ENCODE data around the gene ARAP2. TPM values are rescaled to one million over a fixed set of nuclear protein-coding genes. Genes with fewer than 3 reads are reported as not detected.

The ARAP2 gene
- polyA plus RNA-seq, 3 donors from 2014 or later, result 34.7 to 62.7 (median 38.9) TPM

DNA sequence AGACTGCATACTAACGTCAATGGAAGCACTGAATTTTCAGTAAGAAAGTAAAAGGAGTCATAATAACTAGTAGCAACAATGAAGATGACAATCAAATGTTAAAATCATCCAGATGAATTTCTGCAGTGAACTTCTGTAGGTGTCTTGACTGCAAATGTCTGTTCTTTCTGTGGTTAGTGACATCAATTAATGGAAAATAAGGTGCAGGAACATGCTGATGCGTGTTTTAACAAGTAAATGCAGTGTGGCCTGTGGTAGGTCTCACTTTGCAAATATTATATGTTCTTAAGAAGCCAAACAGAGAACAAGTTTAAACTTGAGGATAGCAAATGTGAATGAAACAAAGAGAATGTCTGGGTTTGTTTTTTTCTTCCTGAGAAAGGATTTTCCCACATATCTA lies 34.5 kb upstream of the ARAP2 start:
- H3K9me3 Mint-ChIP-seq, result no peaks in the 10 kb centered on the region
- DNase-seq, result peak; percentile 60 to 73 (median 71)
- H3K27ac Mint-ChIP-seq, result peak overlapping the region; percentile 72 to 98 (median 96)
- H3K27me3 Mint-ChIP-seq (ENCODE audit: low read depth in 3 of 3), result peaks cover 0 to 11% (median 0%) of the 10 kb centered on the region in 3 donors
- peaks cover 65 to 69% of the 10 kb centered on the region in 2 donors for H3K4me1 Mint-ChIP-seq
- H3K4me3 Mint-ChIP-seq, result peak overlapping the region; percentile 38 to 95 (median 69)
- peaks cover 0 to 3% (median 0%) of the 10 kb centered on the region in 3 donors for H3K36me3 Mint-ChIP-seq

DNA sequence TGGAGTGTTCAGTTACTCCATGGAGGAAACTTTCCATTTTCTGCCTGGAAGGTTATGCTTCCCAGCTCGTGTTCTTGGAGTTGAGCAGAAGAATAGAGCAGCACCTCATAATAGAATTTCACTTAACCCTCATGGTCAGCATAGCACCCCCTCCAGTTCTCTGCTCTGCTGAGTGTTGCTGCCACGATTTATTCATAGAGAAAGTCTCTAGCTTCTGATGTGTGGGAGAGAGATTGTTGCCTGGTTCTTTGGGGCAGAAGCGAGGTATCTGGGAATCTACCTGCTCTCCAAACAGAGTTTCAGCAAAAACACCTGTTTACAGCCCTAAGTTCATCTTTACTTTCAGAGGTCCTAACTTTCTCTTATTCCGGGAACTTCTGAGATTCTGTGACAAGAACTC lies 33.2 kb upstream of the ARAP2 start:
- no peaks in the 10 kb centered on the region for H3K36me3 Mint-ChIP-seq
- peaks cover 53 to 56% of the 10 kb centered on the region in 2 donors for H3K4me1 Mint-ChIP-seq
- H3K27me3 Mint-ChIP-seq (ENCODE audit: low read depth in 3 of 3), result peaks cover 0 to 11% (median 0%) of the 10 kb centered on the region in 3 donors
- no peak for DNase-seq
- peak overlapping the region in 1 of 5 donors; percentile 14 for H3K4me3 Mint-ChIP-seq
- H3K9me3 Mint-ChIP-seq, result no peaks in the 10 kb centered on the region
- peak overlapping the region in 5 of 6 donors; percentile 12 to 97 (median 51) for H3K27ac Mint-ChIP-seq

DNA sequence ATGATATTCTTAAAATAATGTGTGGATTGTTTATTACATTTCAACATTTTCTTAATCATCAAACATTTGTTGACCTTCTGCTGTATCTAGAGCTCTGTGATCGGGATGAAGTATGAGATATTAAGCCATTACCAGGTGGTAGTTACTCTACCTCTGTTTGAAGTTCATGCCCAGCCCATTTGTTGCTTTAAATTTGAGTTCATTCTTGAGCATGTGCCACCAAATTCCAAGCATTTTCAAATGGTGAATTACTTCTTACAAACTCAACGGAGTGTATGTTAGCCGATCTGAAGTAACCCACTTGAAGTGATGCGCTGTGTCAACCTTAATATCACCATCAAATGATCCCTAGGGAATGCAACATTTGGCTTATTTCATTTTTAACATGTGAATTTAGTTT lies 29.8 kb upstream of the ARAP2 start:
- no peak overlapping the region for H3K27ac Mint-ChIP-seq
- DNase-seq, result no peak
- H3K36me3 Mint-ChIP-seq, result no peaks in the 10 kb centered on the region
- peaks cover 0 to 7% (median 0%) of the 10 kb centered on the region in 3 donors for H3K27me3 Mint-ChIP-seq (ENCODE audit: low read depth in 3 of 3)
- H3K9me3 Mint-ChIP-seq, result no peaks in the 10 kb centered on the region
- peaks cover 28 to 32% of the 10 kb centered on the region in 2 donors for H3K4me1 Mint-ChIP-seq
- H3K4me3 Mint-ChIP-seq, result no peak overlapping the region

DNA sequence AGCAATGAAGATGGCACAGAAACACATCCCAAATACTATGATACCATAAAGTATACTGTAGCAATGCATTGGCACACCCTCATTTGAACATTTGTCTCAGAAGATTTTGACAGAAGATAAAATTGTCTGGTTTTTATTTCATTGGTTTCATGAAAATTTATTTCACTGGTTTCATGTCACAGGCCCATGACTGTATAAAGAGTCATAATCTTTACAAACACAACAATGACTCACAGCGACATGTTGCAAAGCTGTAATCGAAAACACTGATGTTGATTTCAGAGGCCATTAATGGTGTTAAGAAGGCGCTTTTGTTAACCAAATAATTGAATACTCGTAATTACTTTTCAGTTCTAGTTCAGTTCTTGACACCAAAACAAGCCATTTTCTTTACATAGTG lies 29.0 kb upstream of the ARAP2 start:
- H3K36me3 Mint-ChIP-seq, result no peaks in the 10 kb centered on the region
- peaks cover 28 to 32% of the 10 kb centered on the region in 2 donors for H3K4me1 Mint-ChIP-seq
- H3K9me3 Mint-ChIP-seq, result no peaks in the 10 kb centered on the region
- no peak overlapping the region for H3K27ac Mint-ChIP-seq
- no peak for DNase-seq
- H3K4me3 Mint-ChIP-seq, result no peak overlapping the region
- H3K27me3 Mint-ChIP-seq (ENCODE audit: low read depth in 3 of 3), result peaks cover 1 to 8% (median 3%) of the 10 kb centered on the region in 3 donors

DNA sequence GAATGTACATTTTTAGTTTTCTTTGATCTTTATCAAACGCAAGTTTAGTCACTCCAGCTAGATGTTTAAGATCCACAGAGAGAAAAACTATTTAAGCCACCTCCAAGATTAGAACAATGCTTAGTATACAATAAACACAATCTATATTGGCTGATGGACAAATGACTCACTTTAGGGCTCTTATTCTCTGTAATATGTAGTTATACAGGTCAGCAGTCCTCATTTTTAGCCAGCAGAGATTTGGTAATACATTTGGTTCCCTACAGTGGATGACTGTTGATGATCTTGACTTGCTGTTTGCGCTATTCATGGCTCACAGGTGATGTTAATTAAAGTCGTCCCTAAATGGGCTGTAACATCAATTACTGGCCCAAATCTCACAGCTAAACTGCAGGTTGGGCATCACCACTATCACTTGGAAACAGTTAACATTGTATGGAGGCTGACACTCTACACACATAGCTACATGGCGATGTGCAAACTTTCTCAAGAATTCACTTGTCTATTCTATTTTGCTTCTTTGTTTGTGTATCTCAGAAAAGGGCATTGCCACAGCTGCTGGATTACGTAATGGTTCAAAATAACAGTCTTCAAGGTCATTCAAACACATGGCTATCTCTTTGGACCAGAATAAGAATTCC lies 25.3 kb upstream of the ARAP2 start:
- Mint-ChIP-seq H3K4me1 (peaks cover 36 to 45% of the 10 kb centered on the region in 2 donors), H3K9me3 (no peaks in the 10 kb centered on the region), H3K36me3 (no peaks in the 10 kb centered on the region), H3K27ac (peak overlapping the region; percentile 89 to 95 (median 94)), H3K27me3 (ENCODE audit: low read depth in 3 of 3) (peaks cover 3 to 5% (median 3%) of the 10 kb centered on the region in 3 donors), H3K4me3 (peak overlapping the region; percentile 38 to 72 (median 70))
- DNase-seq, result no peak

DNA sequence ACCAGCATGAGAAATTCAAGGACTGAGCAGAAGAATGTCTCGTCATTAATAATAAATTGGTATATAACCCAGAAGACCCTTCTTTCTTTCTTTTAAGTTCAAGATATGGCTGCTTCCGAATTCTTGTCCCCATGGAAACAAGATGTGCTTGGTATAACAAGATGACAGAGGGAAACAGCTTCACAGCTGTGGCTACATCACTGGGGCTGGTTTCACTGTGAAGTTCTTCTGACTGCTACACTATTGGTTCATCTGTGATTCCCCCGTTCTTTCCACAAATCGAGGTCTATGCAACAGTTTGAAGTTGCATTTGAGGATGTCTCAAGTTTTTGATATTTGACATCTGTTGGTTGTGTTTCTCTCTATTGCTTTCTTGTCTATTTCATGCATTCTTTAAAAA lies 24.8 kb upstream of the ARAP2 start:
- H3K9me3 Mint-ChIP-seq, result no peaks in the 10 kb centered on the region
- H3K4me1 Mint-ChIP-seq, result peaks cover 36 to 51% of the 10 kb centered on the region in 2 donors
- peak; percentile 75 to 83 (median 81) for DNase-seq
- peak overlapping the region; percentile 89 to 95 (median 94) for H3K27ac Mint-ChIP-seq
- no peaks in the 10 kb centered on the region for H3K36me3 Mint-ChIP-seq
- peak overlapping the region; percentile 38 to 72 (median 70) for H3K4me3 Mint-ChIP-seq
- H3K27me3 Mint-ChIP-seq (ENCODE audit: low read depth in 3 of 3), result peaks cover 3 to 5% (median 3%) of the 10 kb centered on the region in 3 donors

DNA sequence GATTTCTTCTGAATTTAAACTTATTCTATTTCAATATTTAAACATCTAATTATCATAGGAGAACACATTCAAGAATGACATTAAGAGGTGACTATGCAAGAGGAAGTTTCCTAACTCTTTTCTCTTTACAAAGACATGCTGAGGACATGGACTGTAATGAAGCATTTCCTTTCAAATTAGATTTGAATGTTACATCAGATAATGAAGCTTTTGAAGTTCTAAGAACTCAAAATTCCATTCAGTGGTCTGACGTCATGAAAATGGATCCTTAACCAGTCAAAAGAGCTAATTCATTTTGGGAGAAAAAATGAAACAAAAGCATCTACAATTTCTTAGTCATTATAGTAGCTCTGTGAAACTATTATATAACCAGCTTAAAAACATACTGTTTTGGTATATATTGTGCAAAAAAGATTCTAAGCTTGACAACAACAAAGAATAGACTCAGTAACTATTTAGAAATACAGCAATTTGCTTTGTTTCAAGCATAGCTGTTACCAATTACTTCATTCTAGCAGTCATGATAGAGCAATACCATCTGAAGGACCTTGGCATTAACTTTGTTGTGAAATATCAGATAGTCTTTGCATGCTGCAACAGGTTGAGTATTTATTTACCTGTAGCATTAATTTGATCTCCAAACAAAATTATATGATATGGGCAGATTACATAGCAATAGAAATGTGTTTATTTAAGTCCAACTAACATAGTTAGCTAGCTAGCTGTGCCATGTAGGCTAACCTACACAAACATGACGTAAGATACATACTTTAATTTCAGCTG lies 23.4 kb upstream of the ARAP2 start:
- Mint-ChIP-seq H3K27me3 (ENCODE audit: low read depth in 3 of 3) (peaks cover 3 to 5% (median 3%) of the 10 kb centered on the region in 3 donors), H3K9me3 (no peaks in the 10 kb centered on the region), H3K36me3 (no peaks in the 10 kb centered on the region), H3K4me3 (no peak overlapping the region), H3K27ac (peak overlapping the region; percentile 89 to 95 (median 94)), H3K4me1 (peaks cover 36 to 54% of the 10 kb centered on the region in 2 donors)
- no peak for DNase-seq

DNA sequence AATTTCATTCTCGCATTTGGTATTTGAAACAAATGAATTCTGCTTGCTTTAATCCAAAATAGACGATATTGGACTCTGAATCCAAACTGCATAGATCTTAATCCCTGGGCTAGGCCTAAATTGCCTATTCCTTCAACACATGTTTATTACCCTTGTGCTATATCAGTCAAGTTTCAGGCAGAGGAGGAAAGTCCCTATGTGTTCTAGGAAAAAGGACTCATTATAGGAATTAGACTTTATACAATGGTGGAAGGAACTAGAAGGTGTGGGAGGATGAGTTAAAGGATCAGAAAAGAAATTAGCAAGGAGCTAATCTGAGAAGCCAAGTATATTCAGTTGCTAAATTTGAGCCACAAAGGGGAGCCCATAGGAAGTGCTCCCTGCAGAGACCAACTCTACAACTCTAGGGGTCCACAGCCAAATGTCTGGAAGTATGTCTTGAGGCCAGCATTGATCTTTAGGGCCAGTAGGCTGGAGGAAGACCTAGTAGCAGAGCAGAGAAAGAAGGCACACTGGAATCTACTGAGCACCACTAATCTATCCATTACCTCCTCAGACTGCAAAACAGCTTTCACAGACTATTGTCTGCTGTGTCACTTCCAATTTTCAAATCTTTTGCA lies 20.0 kb upstream of the ARAP2 start:
- peak overlapping the region in 2 of 6 donors; percentile 12 to 41 for H3K27ac Mint-ChIP-seq
- peaks cover 29 to 46% of the 10 kb centered on the region in 2 donors for H3K4me1 Mint-ChIP-seq

DNA sequence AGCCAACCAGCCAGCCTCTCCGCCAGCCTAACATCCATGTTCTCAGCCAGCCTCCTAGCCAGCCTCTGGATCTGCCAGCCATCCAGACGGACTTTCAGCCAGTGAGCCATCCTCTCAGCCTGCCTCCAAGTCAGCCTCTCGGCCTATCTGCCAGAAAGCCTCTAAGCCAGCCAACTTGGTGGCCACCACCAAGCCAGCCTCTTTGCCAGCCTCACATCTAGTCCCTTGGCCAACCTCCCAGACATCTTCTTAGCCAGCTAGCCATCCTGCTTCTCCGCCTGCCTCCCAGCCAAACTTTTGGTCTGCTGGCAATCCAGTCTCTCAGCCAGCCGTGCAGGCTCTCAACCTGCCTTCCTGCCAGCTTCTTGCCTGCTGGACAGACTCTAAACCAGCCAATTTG lies 16.4 kb upstream of the ARAP2 start:
- Mint-ChIP-seq H3K36me3 (peaks cover 0 to 9% (median 5%) of the 10 kb centered on the region in 3 donors), H3K27me3 (ENCODE audit: low read depth in 3 of 3) (peaks cover 1 to 7% (median 4%) of the 10 kb centered on the region in 3 donors), H3K9me3 (no peaks in the 10 kb centered on the region), H3K4me1 (peaks cover 21 to 42% of the 10 kb centered on the region in 2 donors), H3K27ac (peak overlapping the region in 2 of 6 donors; percentile 32 to 48), H3K4me3 (no peak overlapping the region)
- DNase-seq, result no peak

More for the DNA sequence above, 20.0 kb upstream of the ARAP2 start:
- H3K9me3 Mint-ChIP-seq, result no peaks in the 10 kb centered on the region
- no peak for DNase-seq
- peaks cover 4 to 9% (median 6%) of the 10 kb centered on the region in 3 donors for H3K27me3 Mint-ChIP-seq (ENCODE audit: low read depth in 3 of 3)
- H3K36me3 Mint-ChIP-seq, result peaks cover 0 to 5% (median 0%) of the 10 kb centered on the region in 3 donors
- H3K4me3 Mint-ChIP-seq, result no peak overlapping the region

DNA sequence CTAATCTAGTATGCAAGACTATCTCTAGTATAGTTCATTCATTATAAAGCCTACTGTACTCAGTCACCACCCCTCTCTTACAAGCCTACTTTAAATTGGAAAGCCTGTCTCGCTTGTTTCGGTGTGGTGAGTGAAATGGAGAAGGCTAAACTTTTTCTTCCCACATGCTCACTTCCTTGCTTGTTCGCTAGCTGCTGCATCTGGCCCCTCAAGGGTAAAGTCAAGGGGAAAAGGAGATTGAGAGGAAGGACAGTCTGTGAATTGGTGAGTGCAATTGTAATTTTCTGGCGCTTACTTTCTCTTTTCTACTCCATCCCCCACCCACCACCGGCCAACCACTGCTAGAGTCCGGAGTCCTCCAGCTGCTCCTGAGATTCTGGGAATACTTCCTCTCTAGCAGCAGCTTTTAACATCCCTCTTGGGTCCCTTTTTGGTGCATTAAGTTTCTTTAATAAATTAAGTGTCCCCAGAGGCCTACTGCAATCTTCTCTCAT lies 12.1 kb upstream of the ARAP2 start:
- H3K4me3 Mint-ChIP-seq, result peak overlapping the region; percentile 54 to 90 (median 79)
- H3K27ac Mint-ChIP-seq, result peak overlapping the region; percentile 80 to 96 (median 88)
- peaks cover 55 to 66% of the 10 kb centered on the region in 2 donors for H3K4me1 Mint-ChIP-seq
- H3K27me3 Mint-ChIP-seq (ENCODE audit: low read depth in 3 of 3), result peaks cover 4 to 8% (median 5%) of the 10 kb centered on the region in 3 donors
- H3K9me3 Mint-ChIP-seq, result no peaks in the 10 kb centered on the region
- DNase-seq, result no peak
- H3K36me3 Mint-ChIP-seq, result peaks cover 0 to 9% (median 5%) of the 10 kb centered on the region in 3 donors

DNA sequence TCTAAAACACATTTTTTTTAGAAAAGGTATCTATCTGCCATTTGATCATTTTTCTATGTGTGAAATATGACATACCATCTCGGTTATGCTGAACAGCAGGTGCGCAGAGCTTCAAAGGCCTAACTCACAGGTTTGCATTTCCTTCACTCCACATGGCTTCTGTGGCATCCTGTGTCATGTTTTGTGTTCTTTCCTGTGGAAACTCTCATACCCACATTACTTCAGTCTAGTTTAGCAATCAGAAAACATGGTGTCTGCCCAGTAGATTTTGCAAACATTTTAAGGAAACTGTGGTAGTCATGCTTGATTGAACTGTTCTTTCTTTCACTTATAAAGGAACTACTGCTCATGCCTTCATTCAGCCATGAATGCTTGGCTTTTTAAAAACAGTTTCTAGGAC lies 11.3 kb upstream of the ARAP2 start:
- peak; percentile 85 to 88 (median 88) for DNase-seq
- peaks cover 1 to 8% (median 2%) of the 10 kb centered on the region in 3 donors for H3K27me3 Mint-ChIP-seq (ENCODE audit: low read depth in 3 of 3)
- peak overlapping the region; percentile 80 to 97 (median 96) for H3K27ac Mint-ChIP-seq
- H3K4me1 Mint-ChIP-seq, result peaks cover 57 to 72% of the 10 kb centered on the region in 2 donors
- H3K9me3 Mint-ChIP-seq, result no peaks in the 10 kb centered on the region
- H3K4me3 Mint-ChIP-seq, result peak overlapping the region; percentile 79 to 90 (median 79)
- peaks cover 0 to 5% (median 4%) of the 10 kb centered on the region in 3 donors for H3K36me3 Mint-ChIP-seq

DNA sequence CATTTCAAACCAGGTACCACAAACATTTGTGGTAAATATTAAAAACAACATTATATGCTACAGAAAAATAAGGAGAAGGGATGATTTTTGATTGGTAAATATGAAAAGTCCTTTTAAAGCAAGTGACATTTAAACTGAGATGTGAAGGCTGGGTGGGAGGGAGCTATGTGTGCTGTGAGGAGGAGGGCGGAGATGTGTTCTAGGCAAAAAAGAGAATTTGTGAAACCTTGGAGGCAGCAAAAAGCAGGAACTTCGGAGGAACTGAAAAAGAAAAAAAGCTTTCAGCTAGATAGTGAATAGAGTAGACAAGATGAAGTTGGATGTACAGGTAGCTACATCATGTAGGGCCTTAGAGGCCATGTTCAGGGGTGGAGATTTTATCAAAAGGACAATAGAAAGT lies 10.1 kb upstream of the ARAP2 start:
- peaks cover 57 to 74% of the 10 kb centered on the region in 2 donors for H3K4me1 Mint-ChIP-seq
- H3K36me3 Mint-ChIP-seq, result peaks cover 0 to 5% (median 4%) of the 10 kb centered on the region in 3 donors
- H3K9me3 Mint-ChIP-seq, result no peaks in the 10 kb centered on the region
- H3K27ac Mint-ChIP-seq, result peak overlapping the region; percentile 73 to 97 (median 81)
- peak overlapping the region in 4 of 5 donors; percentile 15 to 22 (median 17) for H3K4me3 Mint-ChIP-seq
- peaks cover 1 to 8% (median 2%) of the 10 kb centered on the region in 3 donors for H3K27me3 Mint-ChIP-seq (ENCODE audit: low read depth in 3 of 3)
- DNase-seq, result no peak

DNA sequence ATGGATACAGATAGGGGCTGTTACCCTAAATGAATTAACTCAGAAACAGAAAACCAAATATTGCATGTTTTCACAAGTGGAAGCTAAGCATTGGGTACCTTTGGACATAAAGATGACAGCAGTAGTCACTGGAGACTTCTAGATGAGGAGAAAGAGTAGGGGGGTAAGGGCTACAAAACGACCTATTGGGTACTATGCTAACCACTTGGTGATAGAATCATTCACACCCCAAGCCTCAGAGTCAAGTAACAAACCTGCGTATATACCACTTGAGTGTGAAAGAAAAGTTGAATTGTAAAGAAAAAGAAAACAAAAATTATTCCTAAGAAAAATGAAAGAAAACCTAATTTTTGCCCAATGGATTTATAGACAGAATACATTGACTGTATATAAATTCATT lies 7.7 kb upstream of the ARAP2 start:
- Mint-ChIP-seq H3K4me1 (peaks cover 53 to 69% of the 10 kb centered on the region in 2 donors), H3K9me3 (no peaks in the 10 kb centered on the region), H3K27ac (peak overlapping the region; percentile 6 to 94 (median 83)), H3K36me3 (no peaks in the 10 kb centered on the region), H3K4me3 (peak overlapping the region in 4 of 5 donors; percentile 41 to 78 (median 64)), H3K27me3 (ENCODE audit: low read depth in 3 of 3) (peaks cover 1 to 8% (median 2%) of the 10 kb centered on the region in 3 donors)
- peak; percentile 59 to 67 (median 60) for DNase-seq

Data from immature natural killer cell (primary cell).